Measurements from ENCODE around the gene GPHN. TPM values are rescaled to one million over a fixed set of nuclear protein-coding genes. Genes with fewer than 3 reads are reported as not detected.

GPHN gene
- polyA plus RNA-seq, 1 donor (not counting 4 experiments of a cell fraction or from before 2014, with no cell fraction given): 17.6 TPM

GRCh38 chr14:66645716-66646115 is 137.8 kb downstream of the GPHN start:
- H3K9me3 ChIP-seq (ENCODE audit: control insufficient read depth, low read depth, low read length): no peaks in the 10 kb centered on the region
- FAIRE-seq: peak; percentile 29
- peaks cover 13% of the 10 kb centered on the region for H3K79me2 ChIP-seq (ENCODE audit: control insufficient read depth, insufficient read depth, low read length)
- no peaks in the 10 kb centered on the region for H4K20me1 ChIP-seq (ENCODE audit: control insufficient read depth, extremely low read depth, insufficient read depth, low read length)
- no peaks in the 10 kb centered on the region for H3K27me3 ChIP-seq (ENCODE audit: control insufficient read depth, extremely low read depth, insufficient read depth, low read length)
- peak overlapping the region; percentile 24 for H3K27ac ChIP-seq (ENCODE audit: control insufficient read depth, insufficient read depth, low read length)
- H3K9ac ChIP-seq (ENCODE audit: control insufficient read depth, extremely low read depth, insufficient read depth, low read length): no peak overlapping the region
- no peak overlapping the region for H3K4me2 ChIP-seq (ENCODE audit: control insufficient read depth, extremely low read depth, insufficient read depth, low read depth, low read length)
- peaks cover 18% of the 10 kb centered on the region for H3K4me1 ChIP-seq (ENCODE audit: control insufficient read depth, extremely low read depth, insufficient read depth, low read length)
- DNase-seq (ENCODE audit: low read depth, low spot score): peak; percentile 21
- dilution Hi-C loops (cut with MboI; ENCODE audit: extremely low pct_ligation_motif_present, low sequenced_read_pairs): no loop called here
- H3K9me1 ChIP-seq (ENCODE audit: control insufficient read depth, extremely low read depth, insufficient read depth, low read length): no peaks in the 10 kb centered on the region
- H2AFZ ChIP-seq (ENCODE audit: control insufficient read depth, low read length): no peak overlapping the region
- H3K36me3 ChIP-seq (ENCODE audit: control insufficient read depth in 2 of 2, extremely low read depth in 1 of 2, insufficient read depth in 2 of 2, low read length in 2 of 2): no peaks in the 10 kb centered on the region
- no peak overlapping the region for H3K4me3 ChIP-seq (ENCODE audit: control insufficient read depth in 2 of 3, extremely low read depth in 1 of 3, insufficient read depth in 2 of 3, low read depth in 1 of 3, low read length in 3 of 3)
- no peak for TF ChIP-seq EZH2 (IDR thresholded peaks at IDR 0.05; ENCODE audit: low read length)
- TF ChIP-seq, protein P1, sequence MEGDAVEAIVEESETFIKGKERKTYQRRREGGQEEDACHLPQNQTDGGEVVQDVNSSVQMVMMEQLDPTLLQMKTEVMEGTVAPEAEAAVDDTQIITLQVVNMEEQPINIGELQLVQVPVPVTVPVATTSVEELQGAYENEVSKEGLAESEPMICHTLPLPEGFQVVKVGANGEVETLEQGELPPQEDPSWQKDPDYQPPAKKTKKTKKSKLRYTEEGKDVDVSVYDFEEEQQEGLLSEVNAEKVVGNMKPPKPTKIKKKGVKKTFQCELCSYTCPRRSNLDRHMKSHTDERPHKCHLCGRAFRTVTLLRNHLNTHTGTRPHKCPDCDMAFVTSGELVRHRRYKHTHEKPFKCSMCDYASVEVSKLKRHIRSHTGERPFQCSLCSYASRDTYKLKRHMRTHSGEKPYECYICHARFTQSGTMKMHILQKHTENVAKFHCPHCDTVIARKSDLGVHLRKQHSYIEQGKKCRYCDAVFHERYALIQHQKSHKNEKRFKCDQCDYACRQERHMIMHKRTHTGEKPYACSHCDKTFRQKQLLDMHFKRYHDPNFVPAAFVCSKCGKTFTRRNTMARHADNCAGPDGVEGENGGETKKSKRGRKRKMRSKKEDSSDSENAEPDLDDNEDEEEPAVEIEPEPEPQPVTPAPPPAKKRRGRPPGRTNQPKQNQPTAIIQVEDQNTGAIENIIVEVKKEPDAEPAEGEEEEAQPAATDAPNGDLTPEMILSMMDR (optimal IDR thresholded peaks at IDR 0.05 in 1 of 3, IDR thresholded peaks at IDR 0.05 in 1 of 3, conservative IDR thresholded peaks at IDR 0.05 in 1 of 3; ENCODE audit: extremely low read depth in 1 of 3, insufficient read depth in 2 of 3, low read length in 3 of 3): no peak

- H3K9me3 ChIP-seq (ENCODE audit: control insufficient read depth, low read depth, low read length): no peaks in the 10 kb centered on the region
- H3K79me2 ChIP-seq (ENCODE audit: control insufficient read depth, insufficient read depth, low read length): peaks cover 9% of the 10 kb centered on the region
- H2AFZ ChIP-seq (ENCODE audit: control insufficient read depth, low read length): no peak overlapping the region
- no peak overlapping the region for H3K4me2 ChIP-seq (ENCODE audit: control insufficient read depth, extremely low read depth, insufficient read depth, low read depth, low read length)
- TF ChIP-seq EZH2 (IDR thresholded peaks at IDR 0.05; ENCODE audit: low read length): no peak
- TF ChIP-seq, protein P1 (optimal IDR thresholded peaks at IDR 0.05 in 1 of 3, IDR thresholded peaks at IDR 0.05 in 1 of 3, conservative IDR thresholded peaks at IDR 0.05 in 1 of 3; ENCODE audit: extremely low read depth in 1 of 3, insufficient read depth in 2 of 3, low read length in 3 of 3): no peak
- H3K27ac ChIP-seq (ENCODE audit: control insufficient read depth, insufficient read depth, low read length): no peak overlapping the region
- dilution Hi-C loops (cut with MboI; ENCODE audit: extremely low pct_ligation_motif_present, low sequenced_read_pairs): no loop called here
- H3K36me3 ChIP-seq (ENCODE audit: control insufficient read depth in 2 of 2, extremely low read depth in 1 of 2, insufficient read depth in 2 of 2, low read length in 2 of 2): no peaks in the 10 kb centered on the region
- H3K27me3 ChIP-seq (ENCODE audit: control insufficient read depth, extremely low read depth, insufficient read depth, low read length): no peaks in the 10 kb centered on the region
- no peaks in the 10 kb centered on the region for H3K9me1 ChIP-seq (ENCODE audit: control insufficient read depth, extremely low read depth, insufficient read depth, low read length)
- DNase-seq (ENCODE audit: low read depth, low spot score) (no peak), FAIRE-seq (no peak)
- peaks cover 9% of the 10 kb centered on the region for H3K4me1 ChIP-seq (ENCODE audit: control insufficient read depth, extremely low read depth, insufficient read depth, low read length)
- H3K4me3 ChIP-seq (ENCODE audit: control insufficient read depth in 2 of 3, extremely low read depth in 1 of 3, insufficient read depth in 2 of 3, low read depth in 1 of 3, low read length in 3 of 3): no peak overlapping the region
- no peak overlapping the region for H3K9ac ChIP-seq (ENCODE audit: control insufficient read depth, extremely low read depth, insufficient read depth, low read length)
- no peaks in the 10 kb centered on the region for H4K20me1 ChIP-seq (ENCODE audit: control insufficient read depth, extremely low read depth, insufficient read depth, low read length)
Measured at GRCh38 chr14:66649498-66649897, 141.6 kb downstream of the GPHN start.
